22Rv1 (cell line): ENCODE measurements around the gene ADCK1.

ENCODE experiments used
- CTCF ChIP-seq: fragments of 450-650 bp; IDR thresholded peaks from 2 replicates; pipeline ENCODE4 v1.5.1; 2017; ENCODE audit warnings: mild to moderate bottlenecking
- ZFX ChIP-seq: fragments of 450-650 bp; IDR thresholded peaks from 2 replicates; pipeline ENCODE4 v1.6.1; 2017; ENCODE audit warnings: antibody characterized with exemption, borderline replicate concordance

- TF ChIP-seq CTCF: no peak
- no peak for TF ChIP-seq ZFX
Observed at GRCh38 chr14:77918448-77918847, 118.5 kb downstream of the ADCK1 start.
